DND-41 (cell line): ENCODE measurements around the gene LRRC28.

Experiments used
- ATAC-seq: fragments of 200-7000 bp; cut with Tn5 transposase; 3 replicates; pipeline ENCODE4 v1.9.1; 2021; ENCODE audit warnings: low read depth; ENCODE audit not compliant: insufficient read depth
- DNase-seq: peaks from one replicate; pipeline ENCODE4 v3.0.0-alpha.2; 2020
- H2AFZ ChIP-seq: 2 replicates; pipeline ENCODE4 v1.6.0; 2012; ENCODE audit warnings: low read depth, low read length
- H3K27ac ChIP-seq: 2 replicates; pipeline ENCODE4 v1.5.1; 2012; ENCODE audit warnings: low read length, inconsistent platforms
- H3K27me3 ChIP-seq: fragments of 200-600 bp; sonication (generic); 2 replicates; pipeline ENCODE4 v1.6.0; 2012; ENCODE audit warnings: low read length, mild to moderate bottlenecking, inconsistent platforms; ENCODE audit not compliant: insufficient read depth, poor library complexity
- H3K36me3 ChIP-seq: 2 replicates; pipeline ENCODE4 v1.5.1; 2012; ENCODE audit warnings: low read length, inconsistent platforms; ENCODE audit not compliant: insufficient read depth
- H3K4me1 ChIP-seq: 2 replicates; pipeline ENCODE4 v1.5.1; 2012; ENCODE audit warnings: mild to moderate bottlenecking, low read length; ENCODE audit not compliant: insufficient read depth
- H3K4me2 ChIP-seq: 2 replicates; pipeline ENCODE4 v1.6.0; 2012; ENCODE audit warnings: mild to moderate bottlenecking, moderate library complexity, low read length, inconsistent platforms; ENCODE audit not compliant: insufficient read depth
- H3K4me3 ChIP-seq, 2 experiments: fragments of 200-600 bp in 1 of 2; shearing (Covaris generic) in 1 of 2; 2 replicates each; pipeline ENCODE4 v1.5.1; 2012 to 2016; ENCODE audit warnings: inconsistent platforms in 2 of 2, low read length in 2 of 2, mild to moderate bottlenecking in 2 of 2, low read depth in 1 of 2, moderate library complexity in 1 of 2
- H3K79me2 ChIP-seq: 2 replicates; pipeline ENCODE4 v1.6.0; 2012; ENCODE audit warnings: low read length, inconsistent platforms; ENCODE audit not compliant: insufficient read depth
- H3K9ac ChIP-seq: 2 replicates; pipeline ENCODE4 v1.6.0; 2012; ENCODE audit warnings: low read depth, mild to moderate bottlenecking, inconsistent platforms, low read length, moderate library complexity
- H3K9me3 ChIP-seq: 2 replicates; pipeline ENCODE4 v1.5.1; 2012; ENCODE audit warnings: low read length, moderate library complexity, mild to moderate bottlenecking, inconsistent platforms; ENCODE audit not compliant: insufficient read depth, severe bottlenecking
- H4K20me1 ChIP-seq: 2 replicates; pipeline ENCODE4 v1.6.0; 2012; ENCODE audit warnings: low read length; ENCODE audit not compliant: insufficient read depth
- CTCF ChIP-seq: IDR thresholded peaks from 2 replicates; pipeline ENCODE4 v1.5.1; 2012; ENCODE audit warnings: borderline replicate concordance, low read length, moderate library complexity, mild to moderate bottlenecking; ENCODE audit not compliant: poor library complexity, severe bottlenecking; ENCODE audit errors: extremely low read depth
- EZH2 ChIP-seq: IDR thresholded peaks from 3 replicates; pipeline ENCODE4 v1.6.1; 2012; ENCODE audit warnings: borderline replicate concordance, low read depth, mild to moderate bottlenecking, moderate library complexity, low read length, inconsistent platforms; ENCODE audit not compliant: severe bottlenecking

Gene LRRC28

DNA sequence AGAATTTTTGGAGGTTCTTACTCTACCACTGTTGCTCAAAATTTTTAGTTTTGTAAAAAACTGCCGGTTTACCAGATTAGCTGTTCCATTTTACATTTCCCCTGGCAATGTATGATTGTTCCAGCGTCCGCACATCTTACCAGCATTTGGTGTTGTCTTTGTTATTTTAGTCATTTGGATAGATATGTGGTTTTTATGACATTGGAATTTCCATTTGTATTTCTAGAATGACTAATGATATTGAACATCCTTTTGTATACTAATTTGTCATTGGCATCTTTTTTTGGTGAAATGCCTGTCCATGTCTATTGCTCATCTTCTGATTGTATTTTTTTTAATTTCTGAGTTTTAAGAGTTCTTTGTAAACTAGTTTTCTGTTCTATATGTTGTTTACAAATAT is 28.5 kb downstream of the LRRC28 start:
- Histone ChIP-seq H2AFZ (no peak overlapping the region), H3K79me2 (peaks cover 60% of the 10 kb centered on the region), H3K9me3 (no peaks in the 10 kb centered on the region), H3K27me3 (no peaks in the 10 kb centered on the region), H4K20me1 (no peaks in the 10 kb centered on the region), H3K4me3 (peak overlapping the region; percentile 0 to 45; a peak in 3 of 4 replicates), H3K4me2 (peak overlapping the region; percentile 62), H3K9ac (peak overlapping the region; percentile 58), H3K36me3 (peaks cover 10% of the 10 kb centered on the region), H3K27ac (peak overlapping the region; percentile 85), H3K4me1 (peaks cover 96% of the 10 kb centered on the region)
- TF ChIP-seq CTCF = no peak
- no peak for TF ChIP-seq EZH2
- ATAC-seq (no peak), DNase-seq (no peak)

GRCh38 chr15:99282121-99282520 is 30.8 kb downstream of the LRRC28 start:
- H3K9ac ChIP-seq = peak overlapping the region; percentile 58
- H3K27ac ChIP-seq = peak overlapping the region; percentile 85
- H3K4me2 ChIP-seq = peak overlapping the region; percentile 62
- H3K4me1 ChIP-seq = peaks cover 94% of the 10 kb centered on the region
- DNase-seq (no peak), ATAC-seq (no peak)
- no peaks in the 10 kb centered on the region for H3K9me3 ChIP-seq
- TF ChIP-seq EZH2 = no peak
- TF ChIP-seq CTCF = no peak
- H3K79me2 ChIP-seq = peaks cover 68% of the 10 kb centered on the region
- H2AFZ ChIP-seq = no peak overlapping the region
- peak overlapping the region in 1 of 2 experiments; percentile 45; a peak in 1 of 4 replicates for H3K4me3 ChIP-seq
- no peaks in the 10 kb centered on the region for H4K20me1 ChIP-seq
- peaks cover 10% of the 10 kb centered on the region for H3K36me3 ChIP-seq
- no peaks in the 10 kb centered on the region for H3K27me3 ChIP-seq

- peak overlapping the region; percentile 85 for H3K27ac ChIP-seq
- TF ChIP-seq EZH2 = no peak
- no peak for TF ChIP-seq CTCF
- H3K79me2 ChIP-seq = peaks cover 67% of the 10 kb centered on the region
- no peak overlapping the region for H2AFZ ChIP-seq
- no peaks in the 10 kb centered on the region for H3K9me3 ChIP-seq
- H3K4me1 ChIP-seq = peaks cover 89% of the 10 kb centered on the region
- H4K20me1 ChIP-seq = no peaks in the 10 kb centered on the region
- H3K4me3 ChIP-seq = peak overlapping the region in 1 of 2 experiments; percentile 45; a peak in 1 of 4 replicates
- peaks cover 11% of the 10 kb centered on the region for H3K36me3 ChIP-seq
- peak overlapping the region; percentile 62 for H3K4me2 ChIP-seq
- no peak for ATAC-seq
- H3K27me3 ChIP-seq = no peaks in the 10 kb centered on the region
- H3K9ac ChIP-seq = peak overlapping the region; percentile 58; the same call in 1 of the 2 replicates
- DNase-seq = no peak
Observed at GRCh38 chr15:99282586-99282985, 31.3 kb downstream of the LRRC28 start.

DNA sequence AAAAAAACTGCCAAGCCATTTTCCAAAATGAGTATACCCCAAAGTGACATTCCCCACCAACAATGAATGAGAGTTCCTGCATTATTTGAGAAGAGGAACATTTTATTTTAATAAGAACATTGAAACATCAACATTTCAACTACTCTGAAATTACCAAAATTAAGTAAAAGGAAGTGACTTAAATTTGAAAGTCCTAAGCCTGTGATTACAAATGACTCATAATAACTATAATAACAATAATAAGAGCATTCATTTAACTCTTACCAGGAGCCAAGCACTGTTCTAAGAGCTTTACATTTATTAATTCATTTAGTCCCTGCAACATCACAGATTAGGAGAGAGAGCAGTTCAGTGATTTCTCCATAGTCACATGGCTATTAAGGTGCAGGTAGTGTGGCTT is 32.4 kb downstream of the LRRC28 start:
- ATAC-seq = no peak
- H3K9ac ChIP-seq = no peak overlapping the region
- H2AFZ ChIP-seq = no peak overlapping the region
- H3K4me2 ChIP-seq = no peak overlapping the region
- no peak for DNase-seq
- H3K36me3 ChIP-seq = peaks cover 14% of the 10 kb centered on the region
- H3K79me2 ChIP-seq = peaks cover 58% of the 10 kb centered on the region
- H3K9me3 ChIP-seq = no peaks in the 10 kb centered on the region
- no peak overlapping the region for H3K4me3 ChIP-seq
- peaks cover 78% of the 10 kb centered on the region for H3K4me1 ChIP-seq
- peak overlapping the region; percentile 63 for H3K27ac ChIP-seq
- no peaks in the 10 kb centered on the region for H4K20me1 ChIP-seq
- TF ChIP-seq EZH2 = no peak
- no peaks in the 10 kb centered on the region for H3K27me3 ChIP-seq
